Fibroblast of lung (primary cell): ENCODE results near the gene ZNF79.

Source experiments
- CTCF ChIP-seq, 2 donors: IDR thresholded peaks in 1 of 2; conservative IDR thresholded peaks in 1 of 2; 1 replicate in 1 of 2; 2 replicates in 1 of 2; pipeline ENCODE4 v1.5.1; 2011 to 2012; ENCODE audit warnings: low read length in 2 of 2, control low read depth in 1 of 2, inconsistent platforms in 1 of 2, low read depth in 1 of 2, mild to moderate bottlenecking in 1 of 2
- EZH2 ChIP-seq: IDR thresholded peaks from 2 replicates; pipeline ENCODE4 v1.5.1; 2012; ENCODE audit warnings: low read length, control low read depth, mild to moderate bottlenecking; ENCODE audit errors: missing control alignments

GRCh38 chr9:127388856-127389238 is 35.3 kb upstream of the ZNF79 start:
- no peak for TF ChIP-seq CTCF (conservative IDR thresholded peaks at IDR 0.05 in 1 of 2, IDR thresholded peaks at IDR 0.05 in 1 of 2; ENCODE audit: low read depth in 1 of 2, low read length in 2 of 2)
- no peak for TF ChIP-seq EZH2
